IMR-90 (cell line): ENCODE results near the gene EEIG2. TPM values are rescaled to one million over a fixed set of nuclear protein-coding genes. Genes with fewer than 3 reads are reported as not detected.

Experiments used
- ATAC-seq: fragments of 200-7000 bp; cut with Tn5 transposase; 2 replicates; pipeline ENCODE4 v1.9.1; 2020; ENCODE audit warnings: low read depth, mild to moderate bottlenecking, moderate library complexity
- BruUV-seq: library from RNA; stranded (reverse); fragments of 400-500 nt; replicated peaks from 2 replicates; lab custom pipeline; 2021; lab: Mats Ljungman, UMichigan
- CTCF ChIA-PET: fragments of 300-600 bp; formaldehyde crosslinking; extraction: SDS; loops from one replicate; lab custom pipeline; 2021; ENCODE audit warnings: antibody characterized with exemption; lab: Yijun Ruan, JAX
- POLR2A ChIA-PET: fragments of 300-600 bp; sonication (Branson Sonifier 250); formaldehyde crosslinking; loops from one replicate; lab custom pipeline; 2022; ENCODE audit warnings: antibody characterized with exemption; ENCODE audit not compliant: unreplicated experiment; lab: Charles Lee
- DNase-seq: peaks from one replicate; pipeline ENCODE4 v3.0.0; 2013
- H2AFZ ChIP-seq: replicated peaks from 2 replicates; pipeline ENCODE3; 2013; ENCODE audit warnings: low read length, mild to moderate bottlenecking; ENCODE audit not compliant: poor library complexity
- H2AK5ac ChIP-seq: 2 replicates; pipeline ENCODE4 v1.6.1; 2013; ENCODE audit warnings: low read depth, low read length, inconsistent platforms
- H2AK9ac ChIP-seq: replicated peaks from 2 replicates; pipeline ENCODE3; 2013; ENCODE audit warnings: mild to moderate bottlenecking, low read depth, low read length, moderate library complexity; ENCODE audit not compliant: poor library complexity
- H2BK120ac ChIP-seq: 2 replicates; pipeline ENCODE4 v1.6.1; 2013; ENCODE audit warnings: low read depth, low read length, inconsistent platforms
- H2BK15ac ChIP-seq: 3 replicates; pipeline ENCODE4 v1.6.1; 2013; ENCODE audit warnings: low read depth, low read length, inconsistent platforms
- H2BK20ac ChIP-seq: 2 replicates; pipeline ENCODE4 v1.6.1; 2013; ENCODE audit warnings: low read depth, mild to moderate bottlenecking, inconsistent platforms, low read length, moderate library complexity
- H2BK5ac ChIP-seq: 2 replicates; pipeline ENCODE4 v1.6.1; 2013; ENCODE audit warnings: mild to moderate bottlenecking, low read depth, low read length, inconsistent platforms; ENCODE audit not compliant: poor library complexity, severe bottlenecking
- H3K14ac ChIP-seq: replicated peaks from 2 replicates; pipeline ENCODE4 v1.6.1; 2013; ENCODE audit warnings: low read depth, low read length, inconsistent platforms
- H3K18ac ChIP-seq: 2 replicates; pipeline ENCODE4 v1.6.1; 2013; ENCODE audit warnings: low read depth, low read length, control low read depth
- H3K23ac ChIP-seq: 2 replicates; pipeline ENCODE4 v1.6.1; 2013; ENCODE audit warnings: low read depth, low read length, inconsistent platforms
- H3K27ac ChIP-seq: 2 replicates; pipeline ENCODE4 v1.5.1; 2013; ENCODE audit warnings: mild to moderate bottlenecking, control low read depth, low read length; ENCODE audit not compliant: insufficient read depth
- H3K27me3 ChIP-seq: 2 replicates; pipeline ENCODE4 v1.6.1; 2013; ENCODE audit warnings: low read length; ENCODE audit not compliant: control insufficient read depth, insufficient read depth
- H3K36me3 ChIP-seq: 2 replicates; pipeline ENCODE4 v1.6.1; 2013; ENCODE audit warnings: low read length, mixed read lengths; ENCODE audit not compliant: control insufficient read depth, insufficient read depth
- H3K4ac ChIP-seq: 2 replicates; pipeline ENCODE4 v1.6.1; 2013; ENCODE audit warnings: low read depth, low read length, inconsistent platforms
- H3K4me1 ChIP-seq: 2 replicates; pipeline ENCODE4 v1.6.1; 2013; ENCODE audit warnings: low read length, mixed read lengths; ENCODE audit not compliant: control insufficient read depth, insufficient read depth
- H3K4me2 ChIP-seq: 2 replicates; pipeline ENCODE4 v1.6.1; 2013; ENCODE audit warnings: low read depth, mild to moderate bottlenecking, control low read depth, low read length, moderate library complexity
- H3K4me3 ChIP-seq: 2 replicates; pipeline ENCODE4 v1.5.1; 2013; ENCODE audit warnings: low read depth, mild to moderate bottlenecking, control low read depth, low read length, moderate library complexity; ENCODE audit not compliant: insufficient read depth
- H3K56ac ChIP-seq: 2 replicates; pipeline ENCODE4 v1.6.1; 2013; ENCODE audit warnings: low read length, inconsistent platforms; ENCODE audit not compliant: insufficient read depth; ENCODE audit errors: extremely low read depth
- H3K79me1 ChIP-seq, 2 experiments: 2 replicates each; pipeline ENCODE4 v1.6.1; 2013; ENCODE audit warnings: low read length in 2 of 2, inconsistent platforms in 1 of 2, low read depth in 1 of 2
- H3K9ac ChIP-seq: 2 replicates; pipeline ENCODE4 v1.6.1; 2013; ENCODE audit warnings: low read depth, low read length, control low read depth
- H3K9me1 ChIP-seq: 2 replicates; pipeline ENCODE4 v1.6.1; 2013; ENCODE audit warnings: low read length, inconsistent platforms; ENCODE audit not compliant: insufficient read depth
- H3K9me3 ChIP-seq: 2 replicates; pipeline ENCODE4 v1.6.1; 2013; ENCODE audit warnings: low read length; ENCODE audit not compliant: control insufficient read depth, insufficient read depth
- H4K20me1 ChIP-seq: 2 replicates; pipeline ENCODE4 v1.6.1; 2013; ENCODE audit warnings: low read length, inconsistent platforms; ENCODE audit not compliant: insufficient read depth
- H4K5ac ChIP-seq: 2 replicates; pipeline ENCODE4 v1.6.1; 2013; ENCODE audit warnings: mild to moderate bottlenecking, low read depth, low read length, control low read depth
- H4K8ac ChIP-seq, 2 experiments: 2 replicates each; pipeline ENCODE4 v1.6.1; 2013; ENCODE audit warnings: low read depth in 2 of 2, low read length in 2 of 2, control low read depth in 1 of 2, inconsistent platforms in 1 of 2
- H4K91ac ChIP-seq: 2 replicates; pipeline ENCODE4 v1.6.1; 2013; ENCODE audit warnings: low read depth, low read length, inconsistent platforms; ENCODE audit not compliant: insufficient read depth
- CTCF ChIP-seq: conservative IDR thresholded peaks from 2 replicates; pipeline ENCODE4 v1.5.1; 2012; ENCODE audit warnings: mild to moderate bottlenecking, low read depth, low read length, improper control_type of control experiment
- NFE2L2 ChIP-seq: fragments of 150-350 bp; IDR thresholded peaks from 2 replicates; pipeline ENCODE4 v1.6.1; 2016; ENCODE audit warnings: low read depth, mild to moderate bottlenecking, low read length
- SMC3 ChIP-seq: fragments of 150-350 bp; IDR thresholded peaks from 2 replicates; pipeline ENCODE4 v1.6.1; 2016; ENCODE audit warnings: low read depth, mild to moderate bottlenecking, antibody characterized with exemption, low read length, moderate library complexity
- WGBS, 2 experiments: methylation state at CpG; one replicate each; pipeline versions ENCODE4 v1.1.5 to v1.1.7; 2013; ENCODE audit warnings: missing lambda C conversion rate in 2 of 2; ENCODE audit not compliant: insufficient read length in 1 of 2; ENCODE audit errors: extremely low coverage in 2 of 2; 5-methylcytosine and 5-hydroxymethylcytosine counted together
- dilution Hi-C: fragments of 300-500 bp; cut with HindIII; formaldehyde crosslinking; loops from one replicate; pipeline ENCODE4 v1.14.3; 2018; ENCODE audit warnings: low sequenced_read_pairs; ENCODE audit not compliant: unreplicated experiment
- in situ Hi-C: fragments of 300-500 bp; cut with MboI; formaldehyde crosslinking; loops from 3 replicates; pipeline ENCODE4 v1.14.3; 2019; ENCODE audit warnings: low sequenced_read_pairs, inconsistent platforms, mixed read lengths
- intact Hi-C: fragments of 100-400 bp; cut with micrococcal nuclease; formaldehyde crosslinking; loops from 2 replicates; pipeline ENCODE4 v1.10.0; 2022
- polyA plus RNA-seq, 3 experiments: library from polyadenylated mRNA; depleted of rRNA; stranded (reverse); fragments of >200 nt; gene quantifications; 2 replicates each; pipeline ENCODE4 v1.2.3, GENCODE V29; 2012; ENCODE audit warnings: low replicate concordance in 1 of 3
- total RNA-seq: library from RNA; depleted of rRNA; stranded (reverse); fragments of >200 nt; gene quantifications from 2 replicates; pipeline ENCODE4 v1.2.3, GENCODE V29; 2012

EEIG2 gene
- total and polyA plus RNA-seq, 2 of the 4 experiments (the other 2 are of a cell fraction): 1.7 to 4.8 TPM

- CTCF ChIA-PET: interaction anchor here (0.9 to 3.2 kb wide), 10 partner anchors 9 to 86 kb away, joined by 3 to 13 read pairs (median 6); no protein-coding TSS in a partner anchor
- 29% methylated on average over 4 of the region's 5 CpGs; no CpG with 5 or more reads in 1 of the 2 experiments for WGBS, 2 experiments
- Histone ChIP-seq H3K4me1 (no peaks in the 10 kb centered on the region; the same call in 1 of the 2 replicates), H4K8ac (no peak overlapping the region), H4K5ac (no peak overlapping the region; the same call in 1 of the 2 replicates), H4K91ac (peak overlapping the region; percentile 45; the same call in 1 of the 2 replicates), H3K9me3 (no peaks in the 10 kb centered on the region), H2BK20ac (no peak overlapping the region), H3K9ac (peak overlapping the region; percentile 72), H3K56ac (no peak overlapping the region), H3K4ac (no peak overlapping the region), H3K36me3 (no peaks in the 10 kb centered on the region), H3K18ac (no peak overlapping the region), H3K4me2 (peak overlapping the region; percentile 95), H3K9me1 (peaks cover 2% of the 10 kb centered on the region; the same call in 1 of the 2 replicates), H4K20me1 (no peaks in the 10 kb centered on the region), H2AK5ac (no peak overlapping the region), H2BK15ac (no peak overlapping the region), H2BK5ac (no peak overlapping the region), H2AK9ac (peak overlapping the region; percentile 82), H2AFZ (peak overlapping the region; percentile 88), H3K27ac (no peak overlapping the region), H3K14ac (peak overlapping the region; percentile 25), H3K23ac (peak overlapping the region; percentile 43; the same call in 1 of the 2 replicates), H3K4me3 (peak overlapping the region; percentile 82), H3K27me3 (no peaks in the 10 kb centered on the region; the same call in 1 of the 2 replicates), H3K79me1 (peaks cover 11 to 40% of the 10 kb centered on the region in 2 experiments), H2BK120ac (0 out of 2 replicates have a peak overlapping the region, but pooled peaks have one; percentile 3)
- in situ Hi-C loops: no loop called here
- no peak for TF ChIP-seq NFE2L2
- TF ChIP-seq SMC3: no peak
- TF ChIP-seq CTCF: no peak
- DNase-seq: peak; percentile 51
- no TSS peak for BruUV-seq
- dilution Hi-C loops: no loop called here
- POLR2A ChIA-PET: interaction anchor here (0.6 to 1.0 kb wide), 2 partner anchors 9 to 346 kb away, joined by 4 to 16 read pairs; no protein-coding TSS in a partner anchor
- peak; percentile 24 for ATAC-seq
- intact Hi-C loops: no loop called here
Measured at GRCh38 chr1:108560874-108561459, 1.1 kb downstream of the EEIG2 start.
